Urinary bladder (tissue), 4 donors: ENCODE results near the gene BANP. TPM values are rescaled to one million over a fixed set of nuclear protein-coding genes. Genes with fewer than 3 reads are reported as not detected.
"Not testable (repeated sequence)": the region's sequence is repeated elsewhere in the genome, so short reads cannot be mapped to it uniquely, and the experiment has no call there.

Experiments used
- DNase-seq: peaks from one replicate; pipeline ENCODE4 v3.0.0-alpha.2; 2015; ENCODE audit errors: extremely low spot score
- H3K27ac ChIP-seq: one replicate; pipeline ENCODE4 v1.5.1; 2013; ENCODE audit warnings: low read depth, mild to moderate bottlenecking, moderate library complexity
- H3K36me3 ChIP-seq: one replicate; pipeline ENCODE4 v1.6.1; 2013; ENCODE audit warnings: mild to moderate bottlenecking, moderate library complexity; ENCODE audit not compliant: insufficient read depth
- H3K4me1 ChIP-seq: one replicate; pipeline ENCODE4 v1.6.1; 2013; ENCODE audit warnings: mild to moderate bottlenecking, moderate library complexity; ENCODE audit not compliant: insufficient read depth
- H3K4me3 ChIP-seq: one replicate; pipeline ENCODE4 v1.5.1; 2013; ENCODE audit warnings: low read depth, low read length
- WGBS: extraction: QIAGEN DNeasy Blood & Tissue Kit; methylation state at CpG from one replicate; pipeline ENCODE4 v1.1.7; 2013; 5-methylcytosine and 5-hydroxymethylcytosine counted together
- polyA plus RNA-seq: library from polyadenylated mRNA; stranded (reverse); fragments of 200-250 nt; gene quantifications from one replicate; pipeline ENCODE4 v1.2.3, GENCODE V29; 2013
- total RNA-seq: library from RNA; depleted of rRNA; stranded (reverse); fragments of >200 nt; gene quantifications from one replicate; pipeline ENCODE4 v1.2.3, GENCODE V29; 2014
- donor health status: healthy with polysubstance abuse.
- donor health status: healthy.

BANP gene
- total and polyA plus RNA-seq, 2 donors = 13.8 to 36.6 TPM

DNA sequence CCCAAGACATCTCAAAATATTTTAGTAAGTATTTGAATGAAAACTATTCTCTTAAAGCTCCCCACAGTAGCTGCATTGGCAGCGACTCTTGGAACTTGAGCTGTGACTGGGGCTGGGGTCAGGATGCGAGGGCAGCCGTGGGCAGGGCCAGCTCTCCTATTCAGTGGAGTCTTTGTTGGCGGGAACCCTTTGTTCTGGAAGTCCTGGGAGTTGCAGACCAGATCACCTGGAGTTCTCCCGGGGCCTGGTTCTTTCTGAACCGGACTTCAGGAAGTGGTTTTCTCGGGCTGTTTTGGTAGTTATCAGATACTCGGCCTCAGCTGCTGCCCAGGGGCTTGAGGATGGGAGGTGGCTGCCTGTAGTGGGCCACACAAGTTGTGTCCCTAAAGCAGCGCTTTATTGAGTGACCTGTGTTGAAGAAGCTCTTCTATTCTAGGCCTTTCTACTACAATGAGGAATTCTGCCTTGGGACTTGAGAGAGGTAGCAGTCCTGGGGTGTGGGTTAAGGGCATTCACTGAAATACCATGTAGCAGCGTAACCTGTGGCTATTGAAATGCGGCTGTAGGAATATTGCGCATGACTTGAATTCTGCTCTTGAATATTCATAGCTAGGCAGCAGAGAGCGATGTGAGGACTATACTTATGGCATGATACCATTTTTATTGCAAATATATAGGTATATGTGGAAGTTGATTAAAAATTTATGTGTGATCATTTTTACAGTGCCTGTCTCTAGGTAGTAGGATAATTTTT lies 77.1 kb downstream of the BANP start:
- H3K36me3 ChIP-seq, H3K4me3 ChIP-seq, H3K27ac ChIP-seq, DNase-seq, H3K4me1 ChIP-seq: not testable (repeated sequence)
- WGBS = 92% methylated on average over 13 of the region's 13 CpGs

- WGBS = 56% methylated on average over 8 of the region's 8 CpGs
These were observed 79.3 kb downstream of the BANP start for GRCh38 chr16:88030498-88030897.

DNA sequence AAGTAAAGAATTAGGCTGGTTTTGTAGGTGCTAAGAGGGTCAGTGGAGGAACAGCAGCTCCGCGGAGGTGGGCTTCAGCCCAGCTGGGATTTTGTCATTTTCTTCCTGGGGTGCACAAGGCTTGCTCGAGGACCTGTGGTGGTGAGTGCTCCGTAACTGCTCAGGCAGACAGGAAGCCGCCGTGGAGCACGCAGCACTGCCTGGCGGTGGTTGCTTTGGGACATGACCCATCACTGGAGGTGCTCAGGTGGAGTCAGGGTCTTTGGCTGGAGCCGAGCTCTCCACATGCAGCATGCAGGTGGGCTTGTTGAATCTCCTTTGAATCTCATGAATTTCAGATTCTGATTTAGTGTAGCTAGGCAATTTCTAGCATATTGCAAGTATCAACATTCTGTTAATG lies 79.7 kb downstream of the BANP start:
- not testable (repeated sequence) for H3K27ac ChIP-seq, H3K36me3 ChIP-seq, DNase-seq, H3K4me1 ChIP-seq, H3K4me3 ChIP-seq
- 99% methylated on average over 9 of the region's 9 CpGs for WGBS

More at GRCh38 chr16:88030498-88030897, 79.3 kb downstream of the BANP start:
- H3K4me3 ChIP-seq = no peak overlapping the region
- H3K36me3 ChIP-seq = peaks cover 2% of the 10 kb centered on the region
- DNase-seq = no peak
- H3K27ac ChIP-seq = no peak overlapping the region
- no peaks in the 10 kb centered on the region for H3K4me1 ChIP-seq

- not testable (repeated sequence) for DNase-seq, H3K27ac ChIP-seq, H3K4me3 ChIP-seq, H3K4me1 ChIP-seq, H3K36me3 ChIP-seq
- 96% methylated on average over 29 of the region's 30 CpGs for WGBS
These were observed 81.9 kb downstream of the BANP start for GRCh38 chr16:88033003-88033740.

DNA sequence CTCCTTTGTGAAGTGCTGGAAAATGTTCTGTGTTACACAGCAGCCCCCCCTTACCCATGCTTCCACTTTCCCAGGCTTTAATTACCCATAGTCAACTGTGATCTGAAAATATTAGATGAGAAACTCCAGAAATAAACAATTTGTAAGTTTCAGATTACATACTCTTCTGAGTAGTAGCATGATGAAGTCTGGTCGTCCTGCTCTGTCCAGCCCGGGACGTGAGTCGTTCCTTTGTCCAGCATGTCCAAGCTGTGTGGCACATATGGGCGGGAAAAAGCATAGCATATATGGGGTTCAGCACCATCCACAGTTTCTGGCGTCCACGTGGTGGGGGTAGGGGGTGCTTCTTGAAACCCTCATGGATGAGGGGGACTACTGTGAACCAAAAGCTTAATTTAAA lies 83.5 kb downstream of the BANP start:
- Histone ChIP-seq H3K4me3 (no peak overlapping the region), H3K27ac (no peak overlapping the region), H3K4me1 (no peaks in the 10 kb centered on the region), H3K36me3 (no peaks in the 10 kb centered on the region)
- no peak for DNase-seq
- 65% methylated on average over 7 of the region's 7 CpGs for WGBS

- no peak for DNase-seq
- no peaks in the 10 kb centered on the region for H3K4me1 ChIP-seq
- no peaks in the 10 kb centered on the region for H3K36me3 ChIP-seq
- no peak overlapping the region for H3K27ac ChIP-seq
- H3K4me3 ChIP-seq = no peak overlapping the region
- 78% methylated on average over 14 of the region's 14 CpGs for WGBS
These were observed 84.1 kb downstream of the BANP start for GRCh38 chr16:88035292-88035691.

- not testable (repeated sequence) for H3K4me3 ChIP-seq, DNase-seq, H3K36me3 ChIP-seq, H3K4me1 ChIP-seq, H3K27ac ChIP-seq
- WGBS = 90% methylated on average over 30 of the region's 30 CpGs
These were observed 84.8 kb downstream of the BANP start for GRCh38 chr16:88035884-88036639.

- not testable (repeated sequence) for DNase-seq
- 91% methylated on average over 10 of the region's 10 CpGs for WGBS
These were observed 85.4 kb downstream of the BANP start for GRCh38 chr16:88036640-88036996.

DNA sequence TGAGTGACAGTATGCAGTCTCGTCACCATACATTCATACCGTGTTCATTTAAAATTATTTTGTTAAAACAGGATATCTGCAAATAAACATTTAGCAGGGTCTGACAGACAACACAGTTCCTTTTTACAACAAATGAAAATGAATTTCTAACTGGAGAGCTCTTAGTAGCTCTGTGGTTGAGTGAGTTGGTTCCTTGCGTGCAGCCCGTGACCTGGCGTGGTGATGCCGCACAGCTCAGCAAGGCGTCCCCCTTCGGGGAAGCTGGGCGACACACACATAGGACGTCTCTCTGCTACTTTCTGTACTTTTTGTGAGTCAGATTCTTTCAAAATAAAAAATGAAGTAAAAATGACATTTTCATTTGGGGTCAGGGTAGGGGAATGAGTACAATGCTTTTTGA lies 86.1 kb downstream of the BANP start:
- DNase-seq, H3K4me1 ChIP-seq, H3K27ac ChIP-seq, H3K36me3 ChIP-seq, H3K4me3 ChIP-seq: not testable (repeated sequence)
- WGBS = 87% methylated on average over 9 of the region's 10 CpGs

More at GRCh38 chr16:88036640-88036996, 85.4 kb downstream of the BANP start:
- not testable (repeated sequence) for H3K27ac ChIP-seq, H3K4me1 ChIP-seq, H3K4me3 ChIP-seq, H3K36me3 ChIP-seq

DNA sequence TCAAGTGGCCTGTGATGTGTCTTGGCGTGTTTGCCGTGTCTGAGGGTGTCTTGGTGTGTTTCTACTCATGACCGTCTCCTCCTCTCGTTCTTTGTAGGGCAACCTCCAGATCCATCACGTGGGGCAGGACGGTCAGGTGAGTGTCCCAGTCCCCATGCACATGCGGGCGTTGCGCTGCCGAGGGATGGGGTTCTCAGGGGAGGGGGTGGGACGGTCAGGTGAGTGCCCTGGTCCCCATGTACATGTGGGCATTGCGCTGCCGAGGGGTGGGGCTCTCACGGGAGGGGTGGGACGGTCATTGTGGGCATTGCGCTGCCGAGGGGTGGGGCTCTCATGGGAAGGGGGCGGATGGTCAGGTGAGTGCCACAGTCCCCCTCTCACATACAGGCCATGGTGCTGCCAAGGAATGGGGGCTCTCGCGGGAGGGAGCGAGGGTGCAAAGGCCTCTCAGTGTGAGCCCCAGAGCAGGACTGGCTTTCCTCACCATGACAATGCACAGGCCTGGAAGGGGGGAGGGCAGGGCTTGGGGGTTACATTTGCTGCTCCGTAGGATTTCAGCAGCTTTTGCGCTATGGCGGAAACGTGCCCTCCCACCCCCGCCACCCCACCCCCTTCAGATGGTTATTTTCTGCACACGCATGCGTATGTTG lies 86.8 kb downstream of the BANP start:
- not testable (repeated sequence) for H3K4me1 ChIP-seq, H3K27ac ChIP-seq, H3K4me3 ChIP-seq, H3K36me3 ChIP-seq, DNase-seq
- WGBS = 89% methylated on average over 28 of the region's 28 CpGs

DNA sequence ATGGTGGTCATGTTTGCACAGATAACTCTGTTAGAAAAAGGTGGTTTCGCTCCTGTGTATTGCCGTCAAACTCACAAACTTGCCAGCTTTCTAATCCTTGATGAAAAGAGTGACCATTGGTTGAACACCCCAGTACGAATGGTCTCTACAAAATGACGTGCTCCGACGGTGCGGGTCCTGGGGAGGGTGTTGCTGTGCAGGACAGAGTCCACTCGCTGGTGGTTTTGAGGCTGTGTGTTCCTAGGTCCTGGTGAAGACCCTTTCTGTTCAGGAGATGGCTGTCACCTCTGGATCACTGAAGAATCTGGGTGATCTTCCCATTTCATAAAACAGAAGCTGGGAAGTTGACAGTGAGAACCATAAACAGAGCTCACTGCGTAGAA lies 87.3 kb downstream of the BANP start:
- not testable (repeated sequence) for DNase-seq, H3K4me1 ChIP-seq, H3K4me3 ChIP-seq, H3K27ac ChIP-seq, H3K36me3 ChIP-seq
- 94% methylated on average over 9 of the region's 9 CpGs for WGBS

GRCh38 chr16:88039591-88039990 lies 88.4 kb downstream of the BANP start:
- 87% methylated on average over 11 of the region's 11 CpGs for WGBS
- no peak for DNase-seq
- H3K4me3 ChIP-seq = no peak overlapping the region
- H3K27ac ChIP-seq = no peak overlapping the region
- H3K4me1 ChIP-seq = no peaks in the 10 kb centered on the region
- H3K36me3 ChIP-seq = no peaks in the 10 kb centered on the region

DNA sequence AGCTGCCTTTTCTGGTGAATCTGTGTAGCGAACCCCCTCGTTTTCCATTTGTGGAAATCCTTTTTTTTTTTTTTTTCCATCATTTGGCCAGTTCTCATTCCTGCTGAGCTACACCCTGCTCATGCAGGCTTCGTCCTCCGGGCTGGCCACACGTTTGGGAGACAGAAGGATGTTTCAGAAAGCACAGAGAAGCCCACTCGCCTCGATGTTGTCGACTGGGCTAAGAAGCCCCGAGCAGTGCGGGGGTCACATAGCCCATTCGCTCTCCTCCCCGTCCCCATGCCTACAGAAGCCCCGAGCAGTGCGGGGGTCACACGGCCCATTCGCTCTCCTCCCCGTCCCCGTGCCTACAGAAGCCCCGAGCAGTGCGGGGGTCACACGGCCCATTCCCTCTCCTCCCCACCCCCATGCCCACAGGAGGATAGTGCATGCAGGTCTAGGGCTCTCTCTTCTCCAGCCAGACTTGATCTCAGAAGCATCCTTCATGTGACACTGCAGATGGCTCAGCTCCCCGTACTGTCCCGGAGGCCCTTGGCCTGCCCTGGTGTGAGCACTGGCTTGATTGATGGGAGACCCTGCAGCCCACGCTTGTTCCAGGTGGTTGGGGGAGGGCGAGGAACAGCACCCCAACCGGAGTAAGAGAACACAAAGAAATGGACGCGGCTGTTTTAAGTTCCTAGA lies 89.1 kb downstream of the BANP start:
- not testable (repeated sequence) for H3K36me3 ChIP-seq, DNase-seq, H3K4me1 ChIP-seq, H3K27ac ChIP-seq, H3K4me3 ChIP-seq
- WGBS = 91% methylated on average over 28 of the region's 28 CpGs
